ENCODE results near the gene AP3S2.

Gene AP3S2

GRCh38 chr15:89833966-89834365, 59.8 kb downstream of the AP3S2 start:
- DNase-seq: no peak
- Mint-ChIP-seq H3K27me3 (ENCODE audit: low read depth, poor library complexity) (no peaks in the 10 kb centered on the region), H3K4me1 (peaks cover 16% of the 10 kb centered on the region), H3K4me3 (no peak overlapping the region), H3K9me3 (no peaks in the 10 kb centered on the region), H3K36me3 (ENCODE audit: low read depth) (peaks cover 59% of the 10 kb centered on the region), H3K27ac (no peak overlapping the region)
- no peak for TF ChIP-seq CTCF (IDR thresholded peaks at IDR 0.05)

- no peaks in the 10 kb centered on the region for H3K9me3 Mint-ChIP-seq
- TF ChIP-seq CTCF (IDR thresholded peaks at IDR 0.05): no peak
- H3K27me3 Mint-ChIP-seq (ENCODE audit: low read depth, poor library complexity): no peaks in the 10 kb centered on the region
- H3K4me1 Mint-ChIP-seq: peaks cover 39% of the 10 kb centered on the region
- peaks cover 38% of the 10 kb centered on the region for H3K36me3 Mint-ChIP-seq (ENCODE audit: low read depth)
- no peak for DNase-seq
- H3K27ac Mint-ChIP-seq: no peak overlapping the region
- H3K4me3 Mint-ChIP-seq: no peak overlapping the region
These were observed 63.2 kb downstream of the AP3S2 start for GRCh38 chr15:89830639-89831038.

GRCh38 chr15:89829616-89830440, 64.0 kb downstream of the AP3S2 start:
- no peak for TF ChIP-seq CTCF (IDR thresholded peaks at IDR 0.05)
- no peak for DNase-seq
- H3K27ac Mint-ChIP-seq: peak overlapping the region; percentile 41
- no peak overlapping the region for H3K4me3 Mint-ChIP-seq
- H3K4me1 Mint-ChIP-seq: peaks cover 39% of the 10 kb centered on the region
- peaks cover 3% of the 10 kb centered on the region for H3K27me3 Mint-ChIP-seq (ENCODE audit: low read depth, poor library complexity)
- peaks cover 30% of the 10 kb centered on the region for H3K36me3 Mint-ChIP-seq (ENCODE audit: low read depth)
- no peaks in the 10 kb centered on the region for H3K9me3 Mint-ChIP-seq

GRCh38 chr15:89829161-89829560, 64.6 kb downstream of the AP3S2 start:
- Mint-ChIP-seq H3K4me3 (no peak overlapping the region), H3K9me3 (no peaks in the 10 kb centered on the region), H3K27ac (peak overlapping the region; percentile 97), H3K27me3 (ENCODE audit: low read depth, poor library complexity) (peaks cover 3% of the 10 kb centered on the region), H3K4me1 (peaks cover 40% of the 10 kb centered on the region), H3K36me3 (ENCODE audit: low read depth) (peaks cover 23% of the 10 kb centered on the region)
- no peak for TF ChIP-seq CTCF (IDR thresholded peaks at IDR 0.05)
- no peak for DNase-seq

- Mint-ChIP-seq H3K4me3 (peak overlapping the region; percentile 65), H3K27me3 (ENCODE audit: low read depth, poor library complexity) (peaks cover 3% of the 10 kb centered on the region), H3K4me1 (peaks cover 43% of the 10 kb centered on the region), H3K27ac (peak overlapping the region; percentile 97), H3K9me3 (no peaks in the 10 kb centered on the region), H3K36me3 (ENCODE audit: low read depth) (peaks cover 16% of the 10 kb centered on the region)
- peak; percentile 55 for DNase-seq
- no peak for TF ChIP-seq CTCF (IDR thresholded peaks at IDR 0.05)
These were observed 65.3 kb downstream of the AP3S2 start for GRCh38 chr15:89828281-89829145.
